Measurements from ENCODE around the gene SWAP70.

Gene SWAP70

GRCh38 chr11:9678576-9678975, 14.7 kb downstream of the SWAP70 start:
- DNase-seq (ENCODE audit: low read depth): no peak
- TF ChIP-seq CTCF (conservative IDR thresholded peaks at IDR 0.05; ENCODE audit: low read length): no peak
- no peak overlapping the region for H3K4me3 ChIP-seq (ENCODE audit: low read length)

GRCh38 chr11:9680028-9680427, 16.2 kb downstream of the SWAP70 start:
- H3K4me3 ChIP-seq (ENCODE audit: low read length): no peak overlapping the region
- DNase-seq (ENCODE audit: low read depth): no peak
- no peak for TF ChIP-seq CTCF (conservative IDR thresholded peaks at IDR 0.05; ENCODE audit: low read length)

GRCh38 chr11:9681583-9682372, 17.9 kb downstream of the SWAP70 start:
- no peak for TF ChIP-seq CTCF (conservative IDR thresholded peaks at IDR 0.05; ENCODE audit: low read length)
- H3K4me3 ChIP-seq (ENCODE audit: low read length): no peak overlapping the region
- DNase-seq (ENCODE audit: low read depth): no peak

- TF ChIP-seq CTCF (conservative IDR thresholded peaks at IDR 0.05; ENCODE audit: low read length): no peak
- peak; percentile 37 for DNase-seq (ENCODE audit: low read depth)
- H3K4me3 ChIP-seq (ENCODE audit: low read length): no peak overlapping the region
Measured at GRCh38 chr11:9687711-9688477, 24.0 kb downstream of the SWAP70 start.

- DNase-seq (ENCODE audit: low read depth): peak; percentile 83
- peak overlapping the region; percentile 5; the same call in 1 of the 2 replicates for H3K4me3 ChIP-seq (ENCODE audit: low read length)
Measured at GRCh38 chr11:9688716-9689511, 25.0 kb downstream of the SWAP70 start.

GRCh38 chr11:9689721-9690120, 25.8 kb downstream of the SWAP70 start:
- no peak overlapping the region for H3K4me3 ChIP-seq (ENCODE audit: low read length)
- no peak for TF ChIP-seq CTCF (conservative IDR thresholded peaks at IDR 0.05; ENCODE audit: low read length)
- no peak for DNase-seq (ENCODE audit: low read depth)

More at GRCh38 chr11:9688716-9689511, 25.0 kb downstream of the SWAP70 start:
- TF ChIP-seq CTCF (conservative IDR thresholded peaks at IDR 0.05; ENCODE audit: low read length): no peak
